Fibroblast of lung (primary cell): Measurements from ENCODE around the gene LHFPL6. TPM values are rescaled to one million over a fixed set of nuclear protein-coding genes. Genes with fewer than 3 reads are reported as not detected.
A peak's percentile ranks its signal among the peaks of the same experiment; 100 is the strongest.

Experiments
- DNase-seq, 2 donors: peaks; one replicate each; pipeline versions ENCODE4 v3.0.0 to v3.0.0-alpha.2; 2010; ENCODE audit warnings: low read depth in 2 of 2
- H2AFZ ChIP-seq: 2 replicates; pipeline ENCODE4 v1.5.1; 2012; ENCODE audit warnings: low read length, control low read depth, inconsistent platforms
- H3K27ac ChIP-seq: 2 replicates; pipeline ENCODE4 v1.5.1; 2011; ENCODE audit warnings: low read length, control low read depth; ENCODE audit not compliant: insufficient read depth
- H3K27me3 ChIP-seq: 2 replicates; pipeline ENCODE4 v1.5.1; 2011; ENCODE audit warnings: mild to moderate bottlenecking, low read length; ENCODE audit not compliant: control insufficient read depth, insufficient read depth
- H3K36me3 ChIP-seq: 2 replicates; pipeline ENCODE4 v1.5.1; 2011; ENCODE audit warnings: low read length; ENCODE audit not compliant: control insufficient read depth, insufficient read depth
- H3K4me1 ChIP-seq: 2 replicates; pipeline ENCODE4 v1.5.1; 2011; ENCODE audit warnings: low read length; ENCODE audit not compliant: control insufficient read depth, insufficient read depth; ENCODE audit errors: extremely low read depth
- H3K4me2 ChIP-seq: 2 replicates; pipeline ENCODE4 v1.5.1; 2011; ENCODE audit warnings: low read length, control low read depth; ENCODE audit not compliant: insufficient read depth; ENCODE audit errors: extremely low read depth
- H3K4me3 ChIP-seq, 4 experiments: fragments of 200-600 bp in 1 of 4; sonication (generic) in 1 of 4; replicated peaks in 1 of 4; 2 replicates each; pipeline ENCODE4 v1.5.1; 2011 to 2016; ENCODE audit warnings: low read length in 4 of 4, low read depth in 3 of 4, mild to moderate bottlenecking in 3 of 4, control low read depth in 2 of 4, inconsistent platforms in 1 of 4, mixed read lengths in 1 of 4; ENCODE audit not compliant: insufficient read depth in 1 of 4; ENCODE audit errors: control extremely low read depth in 1 of 4
- H3K79me2 ChIP-seq: 2 replicates; pipeline ENCODE4 v1.5.1; 2012; ENCODE audit warnings: mild to moderate bottlenecking, low read length, inconsistent platforms; ENCODE audit not compliant: control insufficient read depth, insufficient read depth
- H3K9ac ChIP-seq: 2 replicates; pipeline ENCODE4 v1.5.1; 2011; ENCODE audit warnings: mild to moderate bottlenecking, low read length, control low read depth; ENCODE audit not compliant: insufficient read depth
- H3K9me3 ChIP-seq: 2 replicates; pipeline ENCODE4 v1.5.1; 2012; ENCODE audit warnings: low read depth, low read length; ENCODE audit not compliant: control insufficient read depth, insufficient read depth
- H4K20me1 ChIP-seq: 2 replicates; pipeline ENCODE4 v1.5.1; 2011; ENCODE audit warnings: low read length; ENCODE audit not compliant: control insufficient read depth, insufficient read depth; ENCODE audit errors: extremely low read depth
- CTCF ChIP-seq, 2 donors: IDR thresholded peaks in 1 of 2; conservative IDR thresholded peaks in 1 of 2; 1 replicate in 1 of 2; 2 replicates in 1 of 2; pipeline ENCODE4 v1.5.1; 2011 to 2012; ENCODE audit warnings: low read length in 2 of 2, control low read depth in 1 of 2, inconsistent platforms in 1 of 2, low read depth in 1 of 2, mild to moderate bottlenecking in 1 of 2
- EZH2 ChIP-seq: IDR thresholded peaks from 2 replicates; pipeline ENCODE4 v1.5.1; 2012; ENCODE audit warnings: low read length, control low read depth, mild to moderate bottlenecking; ENCODE audit errors: missing control alignments
- polyA plus RNA-seq, 2 donors: library from polyadenylated mRNA; depleted of rRNA in 1 of 2; stranded (reverse) in 1 of 2; unstranded in 1 of 2; fragments of >200 nt; gene quantifications; 2 replicates each; pipeline ENCODE4 v1.2.1, GENCODE V29; 2011 to 2012; ENCODE audit warnings: missing spikeins in 1 of 2
- total RNA-seq: library from RNA; depleted of rRNA; stranded (reverse); fragments of >200 nt; gene quantifications from 2 replicates; pipeline ENCODE4 v1.2.1, GENCODE V29; 2014

The LHFPL6 gene
- total and polyA plus RNA-seq, 2 donors (not counting 1 experiment from before 2014, with no cell fraction given): 42.4 to 86.8 TPM

DNA sequence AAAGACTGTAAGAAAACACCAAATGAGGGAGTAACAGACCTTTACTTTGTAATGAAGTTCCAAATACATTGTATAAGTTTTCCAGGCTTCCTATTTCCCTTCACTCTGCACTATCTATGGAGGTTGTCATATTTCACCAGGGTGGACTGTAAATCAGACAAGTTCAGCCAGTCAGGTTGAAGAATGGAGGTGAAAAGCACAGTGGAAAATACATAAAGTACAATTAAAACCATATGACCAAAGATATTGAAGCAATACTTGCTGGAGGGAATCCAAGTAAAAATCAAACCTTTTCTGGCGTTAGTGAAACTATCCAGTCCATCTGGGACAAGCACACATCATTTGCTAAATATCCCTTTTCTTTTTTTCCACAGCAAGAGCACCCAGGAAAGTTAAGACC is 3.2 kb downstream of the LHFPL6 start:
- Histone ChIP-seq H3K4me1 (peaks cover 12% of the 10 kb centered on the region), H2AFZ (no peak overlapping the region), H3K4me2 (peak overlapping the region; percentile 79), H3K4me3 (peak overlapping the region in 3 of 4 experiments; percentile 34 to 85 (median 49)), H3K79me2 (peaks cover 33% of the 10 kb centered on the region), H3K9ac (no peak overlapping the region), H3K27ac (no peak overlapping the region), H3K27me3 (no peaks in the 10 kb centered on the region), H3K36me3 (no peaks in the 10 kb centered on the region), H3K9me3 (no peaks in the 10 kb centered on the region), H4K20me1 (no peaks in the 10 kb centered on the region)
- no peak for TF ChIP-seq EZH2
- TF ChIP-seq CTCF (conservative IDR thresholded peaks at IDR 0.05 in 1 of 2, IDR thresholded peaks at IDR 0.05 in 1 of 2; ENCODE audit: low read depth in 1 of 2, low read length in 2 of 2): no peak
- DNase-seq: peak in 1 of 2 donors; percentile 69

GRCh38 chr13:39599012-39599411 is 4.0 kb downstream of the LHFPL6 start:
- H3K36me3 ChIP-seq: no peaks in the 10 kb centered on the region
- no peaks in the 10 kb centered on the region for H4K20me1 ChIP-seq
- no peak overlapping the region for H3K27ac ChIP-seq
- H3K79me2 ChIP-seq: peaks cover 33% of the 10 kb centered on the region
- no peak for TF ChIP-seq CTCF (conservative IDR thresholded peaks at IDR 0.05 in 1 of 2, IDR thresholded peaks at IDR 0.05 in 1 of 2; ENCODE audit: low read depth in 1 of 2, low read length in 2 of 2)
- no peak for TF ChIP-seq EZH2
- H3K27me3 ChIP-seq: no peaks in the 10 kb centered on the region
- peaks cover 12% of the 10 kb centered on the region for H3K4me1 ChIP-seq
- H3K4me2 ChIP-seq: peak overlapping the region; percentile 79
- DNase-seq: no peak
- no peak overlapping the region for H2AFZ ChIP-seq
- H3K9me3 ChIP-seq: no peaks in the 10 kb centered on the region
- H3K9ac ChIP-seq: no peak overlapping the region
- H3K4me3 ChIP-seq: peak overlapping the region in 3 of 4 experiments; percentile 34 to 85 (median 49)

GRCh38 chr13:39597838-39598237 is 5.2 kb downstream of the LHFPL6 start:
- peak in 1 of 2 donors; percentile 49 for DNase-seq

More at GRCh38 chr13:39597838-39598237, 5.2 kb downstream of the LHFPL6 start:
- no peak overlapping the region for H3K27ac ChIP-seq
- H2AFZ ChIP-seq: no peak overlapping the region
- H3K79me2 ChIP-seq: peaks cover 33% of the 10 kb centered on the region
- H3K4me3 ChIP-seq: peak overlapping the region in 1 of 4 experiments; percentile 1
- H3K9ac ChIP-seq: no peak overlapping the region
- H3K4me2 ChIP-seq: peak overlapping the region; percentile 41
- H4K20me1 ChIP-seq: no peaks in the 10 kb centered on the region
- H3K36me3 ChIP-seq: no peaks in the 10 kb centered on the region
- TF ChIP-seq CTCF (conservative IDR thresholded peaks at IDR 0.05 in 1 of 2, IDR thresholded peaks at IDR 0.05 in 1 of 2; ENCODE audit: low read depth in 1 of 2, low read length in 2 of 2) (no peak), EZH2 (no peak)
- no peaks in the 10 kb centered on the region for H3K27me3 ChIP-seq
- H3K9me3 ChIP-seq: no peaks in the 10 kb centered on the region
- H3K4me1 ChIP-seq: peaks cover 10% of the 10 kb centered on the region
